Measurements from ENCODE around the gene ASB10.

Gene ASB10

DNA sequence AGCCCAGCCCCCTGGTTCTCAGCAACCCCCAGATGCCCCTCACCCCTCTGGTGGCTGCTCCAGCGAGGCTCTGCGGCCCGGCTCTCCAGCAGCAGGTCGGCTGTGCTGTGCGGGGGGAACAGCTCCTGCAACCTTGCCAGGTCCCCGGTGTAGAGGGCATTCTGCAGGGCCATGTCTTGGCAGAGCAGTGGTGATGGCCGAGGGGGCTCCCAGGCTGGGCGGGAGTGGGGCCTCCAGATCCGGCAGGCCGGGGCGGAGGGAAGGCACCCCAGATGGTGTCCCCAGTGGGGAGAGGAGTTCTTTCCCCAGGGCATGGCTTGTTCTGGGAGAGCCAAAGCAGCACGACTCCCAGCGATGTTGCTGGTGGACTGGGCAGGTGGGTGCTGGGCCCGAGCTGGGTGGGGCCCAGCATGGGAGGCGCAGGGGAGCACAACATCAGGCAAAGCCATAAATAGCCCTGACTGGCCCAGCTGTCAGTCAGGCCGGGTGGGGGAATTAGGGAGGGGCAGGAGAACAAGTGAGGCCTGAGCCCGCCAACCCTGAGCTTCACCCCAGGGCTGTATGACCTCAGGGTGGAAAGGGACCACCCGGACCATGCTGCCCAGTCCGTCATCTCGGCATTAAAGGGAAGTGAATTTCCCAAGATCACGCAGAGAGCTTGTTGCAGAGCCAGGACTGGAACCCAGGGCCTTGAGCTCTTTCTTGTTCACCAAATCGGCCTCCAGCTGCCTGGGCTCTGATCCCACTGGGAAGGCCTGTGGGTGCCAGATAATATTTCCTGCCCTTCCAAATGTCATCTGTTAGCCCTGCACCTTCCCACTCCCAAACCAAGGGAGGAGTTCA lies 580 bp upstream of the ASB10 start:
- no peak for DNase-seq

DNA sequence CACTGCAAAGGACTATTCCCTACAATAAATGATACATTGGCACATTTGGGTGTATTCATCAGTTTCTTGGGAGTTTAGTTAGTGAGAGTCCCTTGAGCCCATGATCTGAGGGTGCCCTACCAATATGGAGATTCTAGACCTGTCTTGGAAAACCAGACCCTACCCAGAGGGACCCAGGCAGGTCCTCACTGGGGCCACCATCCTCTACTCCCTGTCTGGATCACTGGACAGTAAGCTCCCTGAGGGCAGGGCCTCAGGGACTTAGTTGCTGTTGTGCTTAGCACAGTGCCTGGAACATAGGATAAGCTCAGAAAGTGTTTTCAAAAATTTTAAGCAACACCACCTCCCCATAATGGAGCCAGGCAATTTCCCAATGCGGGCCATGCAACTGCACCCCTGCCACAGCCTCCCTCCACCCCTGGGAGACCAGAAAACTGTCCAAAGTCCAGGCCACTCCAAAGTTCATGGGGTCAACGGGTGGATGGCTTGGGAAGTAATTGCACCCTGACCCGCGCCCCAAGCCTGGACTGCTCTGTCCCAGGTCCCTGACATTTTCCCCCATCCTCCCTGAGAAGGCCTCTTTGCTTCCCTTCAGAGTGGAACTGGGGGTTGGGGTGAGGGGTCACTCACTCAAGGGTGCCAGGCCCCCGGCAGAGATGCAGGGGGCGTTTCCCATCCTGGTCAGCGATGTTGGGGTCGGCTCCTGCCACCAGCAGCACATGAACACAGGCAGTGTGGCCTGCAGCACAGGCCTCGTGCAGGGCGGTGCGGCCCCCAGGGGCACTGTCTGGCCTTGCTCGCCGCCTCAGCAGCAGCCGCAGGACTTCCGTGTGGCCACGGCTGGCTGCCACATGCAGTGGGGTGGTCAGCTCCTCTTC lies 1.0 kb downstream of the ASB10 start:
- DNase-seq, result no peak

DNA sequence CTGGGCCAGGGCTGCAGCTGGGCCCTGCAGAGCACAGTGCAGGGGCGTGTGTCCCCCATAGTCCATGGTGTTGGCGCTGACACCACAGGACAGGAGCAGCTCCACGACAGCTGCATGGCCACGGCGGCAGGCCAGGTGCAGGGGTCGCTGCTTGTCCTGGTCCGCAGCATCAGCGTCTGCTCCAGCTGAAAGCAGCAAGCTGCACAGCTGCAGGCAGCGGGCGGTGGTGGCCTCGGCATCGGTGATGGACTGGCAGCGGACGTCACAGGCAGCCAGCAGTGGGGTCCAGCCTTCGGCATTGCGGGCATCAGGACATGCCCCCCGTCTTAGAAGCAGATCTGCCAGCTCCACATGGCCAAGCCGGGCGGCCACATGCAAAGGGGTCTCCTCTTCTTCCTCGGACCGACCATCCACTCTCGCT lies 6.0 kb downstream of the ASB10 start:
- DNase-seq, result no peak

GRCh38 chr7:151179946-151180345 lies 7.1 kb downstream of the ASB10 start:
- no peak for DNase-seq

- DNase-seq, result no peak
These were observed 7.7 kb downstream of the ASB10 start for GRCh38 chr7:151179287-151179860.

DNA sequence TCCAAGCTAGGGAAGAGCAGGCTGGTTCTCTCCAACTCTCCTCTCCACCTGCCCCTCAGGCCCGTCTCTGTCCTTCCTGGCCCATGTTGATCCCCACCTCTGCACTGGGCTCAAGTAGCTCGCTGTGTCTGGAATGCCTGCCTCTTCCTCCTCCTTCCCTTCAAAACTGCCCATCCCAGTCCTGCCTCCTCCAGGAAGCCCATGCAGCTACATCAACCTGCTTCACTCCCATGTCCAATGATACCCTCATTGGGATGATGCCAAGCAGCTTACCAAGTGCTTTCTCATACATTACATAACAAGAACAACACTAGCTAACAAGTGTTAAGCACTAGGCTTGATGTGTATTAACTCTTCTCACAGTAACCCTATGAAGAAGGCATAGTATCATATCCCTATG lies 8.2 kb downstream of the ASB10 start:
- DNase-seq, result no peak

DNA sequence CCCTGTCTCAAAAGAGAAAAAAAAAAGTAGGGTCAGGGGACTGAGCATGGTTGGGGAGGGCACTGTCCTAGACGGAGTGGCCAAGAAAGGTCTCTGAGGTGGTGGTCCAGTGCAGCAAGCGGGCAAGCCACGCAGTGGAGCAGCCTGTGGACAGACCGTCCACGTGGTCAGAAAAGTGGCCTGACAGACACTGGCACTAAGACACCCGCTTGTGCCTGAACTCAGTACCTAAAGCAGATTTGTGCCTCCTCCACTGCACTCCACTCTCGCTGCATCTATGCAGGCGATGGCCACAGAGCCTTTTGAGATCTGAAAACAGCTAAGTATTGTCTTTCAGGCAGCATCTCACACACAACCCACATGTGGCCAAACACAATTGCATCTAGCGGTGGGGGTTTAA lies 8.8 kb downstream of the ASB10 start:
- no peak for DNase-seq

DNA sequence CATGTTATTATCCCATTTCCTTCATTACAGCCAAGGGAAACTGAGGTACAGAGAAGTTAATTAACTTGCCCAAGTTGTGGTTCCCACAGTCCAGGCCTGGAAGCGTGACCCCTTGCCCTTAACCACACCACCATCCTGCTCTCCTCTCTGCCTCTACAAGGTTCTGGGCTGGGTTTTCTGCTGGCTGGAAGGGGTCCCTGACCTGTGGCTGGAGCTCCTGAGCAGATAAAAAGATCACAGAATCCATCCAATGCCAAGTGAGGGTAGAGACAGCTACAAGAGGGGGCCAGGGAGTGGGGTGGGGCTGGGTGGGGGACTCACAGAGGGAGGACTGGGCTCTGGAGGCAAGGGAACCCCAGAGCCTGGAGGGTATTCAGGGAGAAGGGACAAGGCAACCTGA lies 9.7 kb downstream of the ASB10 start:
- DNase-seq, result no peak

DNA sequence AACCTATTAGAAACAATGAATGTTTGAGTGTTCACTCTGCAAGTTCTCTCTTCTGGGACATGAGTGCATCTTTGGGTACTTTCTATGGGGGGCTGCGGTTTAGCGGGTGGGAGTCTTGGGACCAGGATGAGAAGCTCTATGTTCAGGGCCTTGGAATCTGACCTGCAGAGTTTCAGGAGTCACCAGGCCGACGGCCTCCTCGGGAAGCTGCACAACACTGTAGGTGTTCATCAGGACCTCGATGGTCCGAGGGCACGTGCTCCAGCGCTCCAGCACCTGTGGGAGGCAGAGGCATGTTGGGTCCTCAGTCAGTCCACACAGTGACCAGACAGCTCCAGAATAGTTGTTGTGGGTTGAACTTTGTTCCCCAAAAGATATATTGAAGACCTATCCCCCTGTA lies 10.6 kb downstream of the ASB10 start:
- no peak for DNase-seq

- no peak for DNase-seq
These were observed 11.2 kb downstream of the ASB10 start for GRCh38 chr7:151175793-151176311.

- no peak for DNase-seq
These were observed 11.8 kb downstream of the ASB10 start for GRCh38 chr7:151175047-151175792.

- DNase-seq, result no peak
These were observed 12.6 kb downstream of the ASB10 start for GRCh38 chr7:151174246-151175046.

DNA sequence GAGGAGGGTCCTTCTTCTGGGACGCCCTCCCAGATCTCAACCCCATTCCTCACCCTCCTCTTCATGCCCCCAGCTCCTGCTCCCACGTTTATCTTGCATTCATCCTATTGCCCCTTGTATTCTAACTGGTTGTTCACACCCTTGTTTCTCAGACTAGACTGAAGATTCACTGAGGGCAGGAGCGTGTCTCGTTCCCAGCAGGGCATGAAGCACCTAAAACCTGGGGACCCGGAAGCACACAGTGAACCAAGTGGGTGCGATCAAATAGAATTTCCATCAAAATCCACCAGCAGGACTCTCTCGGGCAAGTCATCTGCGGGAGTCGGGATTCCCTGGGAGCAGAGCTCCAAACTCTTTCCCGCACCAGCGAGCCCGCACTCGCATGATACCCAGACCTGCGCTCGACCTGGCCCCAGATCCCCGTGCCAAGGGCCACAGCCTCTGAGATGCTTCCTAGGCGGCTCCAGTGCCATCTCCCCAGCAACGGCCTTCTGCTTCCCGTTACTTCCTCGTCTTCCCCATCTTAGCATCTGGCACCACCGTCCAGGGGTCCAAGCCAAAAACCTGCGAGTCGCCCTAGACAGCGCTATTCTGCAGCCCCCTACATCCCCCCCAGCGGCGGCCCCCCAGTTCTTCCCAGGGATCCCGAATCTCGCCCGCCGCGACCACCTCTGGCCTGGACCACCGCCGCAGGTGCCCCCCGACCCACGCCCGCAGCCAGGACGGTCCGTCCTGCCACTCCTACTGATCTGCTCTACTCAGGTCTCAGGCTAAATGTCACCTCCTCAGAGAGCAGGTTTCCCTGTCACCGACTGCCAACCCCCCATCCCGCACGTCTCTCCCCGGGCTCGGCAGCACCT lies 13.4 kb downstream of the ASB10 start:
- no peak for DNase-seq

DNA sequence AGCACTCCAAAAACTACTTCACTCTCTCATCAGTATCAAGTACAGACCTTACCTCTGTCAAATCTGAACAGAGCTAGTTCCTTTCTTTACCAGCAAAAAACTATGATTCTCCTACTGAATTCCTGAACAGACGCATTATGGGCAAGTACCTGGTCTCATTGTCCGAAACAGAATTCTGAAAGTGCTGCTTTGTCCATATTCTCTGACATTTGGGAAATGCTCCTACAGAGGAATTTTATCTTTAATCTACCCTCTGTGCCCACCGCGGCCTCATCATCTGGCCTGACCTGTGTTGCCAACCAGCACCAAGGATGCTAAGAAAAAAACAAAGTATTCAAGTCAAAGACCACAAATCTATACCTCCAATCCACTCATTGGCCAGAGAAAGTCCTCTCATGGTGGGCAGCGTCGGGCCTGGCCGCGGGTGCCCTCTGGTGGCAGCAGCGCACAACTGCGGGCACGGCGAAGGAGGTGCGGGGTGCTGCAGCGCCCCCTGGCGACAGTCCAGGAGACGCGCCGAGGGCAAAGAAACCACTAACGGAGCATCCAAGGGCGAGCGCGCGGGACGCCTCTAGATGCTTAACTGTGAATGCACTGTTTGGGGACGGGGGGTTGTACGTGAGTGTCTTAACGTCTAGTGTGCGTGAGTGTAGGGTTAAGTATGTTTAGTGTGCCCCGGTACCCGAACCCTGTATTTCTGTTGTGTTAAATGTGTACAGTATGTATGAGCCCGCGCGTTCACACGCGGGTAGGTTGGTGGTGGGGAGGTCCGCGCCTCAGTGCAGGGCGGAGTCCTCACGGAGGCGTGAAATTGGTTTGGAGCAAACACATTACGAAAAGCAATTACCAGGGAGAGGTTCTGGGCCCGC lies 14.5 kb downstream of the ASB10 start:
- DNase-seq, result peak; percentile 25

DNA sequence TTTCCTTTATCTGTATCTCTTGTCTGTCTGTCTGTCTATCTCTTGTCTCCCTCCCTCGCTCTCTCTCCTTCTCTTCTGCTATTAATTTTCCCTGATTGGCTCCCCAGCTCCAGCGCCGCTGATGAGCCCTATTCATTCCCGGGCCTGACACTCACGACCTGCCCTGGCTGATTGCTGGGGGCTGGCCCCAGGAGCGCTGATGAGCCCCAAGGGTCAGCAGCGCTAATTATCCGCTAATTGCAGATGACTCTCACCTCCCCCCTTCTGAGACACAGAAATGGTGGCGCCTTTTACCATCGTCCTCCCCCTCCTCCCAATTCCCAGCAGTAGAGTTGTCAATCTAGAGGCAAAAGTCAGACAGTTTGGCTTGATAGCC lies 18.3 kb downstream of the ASB10 start:
- DNase-seq, result no peak

DNA sequence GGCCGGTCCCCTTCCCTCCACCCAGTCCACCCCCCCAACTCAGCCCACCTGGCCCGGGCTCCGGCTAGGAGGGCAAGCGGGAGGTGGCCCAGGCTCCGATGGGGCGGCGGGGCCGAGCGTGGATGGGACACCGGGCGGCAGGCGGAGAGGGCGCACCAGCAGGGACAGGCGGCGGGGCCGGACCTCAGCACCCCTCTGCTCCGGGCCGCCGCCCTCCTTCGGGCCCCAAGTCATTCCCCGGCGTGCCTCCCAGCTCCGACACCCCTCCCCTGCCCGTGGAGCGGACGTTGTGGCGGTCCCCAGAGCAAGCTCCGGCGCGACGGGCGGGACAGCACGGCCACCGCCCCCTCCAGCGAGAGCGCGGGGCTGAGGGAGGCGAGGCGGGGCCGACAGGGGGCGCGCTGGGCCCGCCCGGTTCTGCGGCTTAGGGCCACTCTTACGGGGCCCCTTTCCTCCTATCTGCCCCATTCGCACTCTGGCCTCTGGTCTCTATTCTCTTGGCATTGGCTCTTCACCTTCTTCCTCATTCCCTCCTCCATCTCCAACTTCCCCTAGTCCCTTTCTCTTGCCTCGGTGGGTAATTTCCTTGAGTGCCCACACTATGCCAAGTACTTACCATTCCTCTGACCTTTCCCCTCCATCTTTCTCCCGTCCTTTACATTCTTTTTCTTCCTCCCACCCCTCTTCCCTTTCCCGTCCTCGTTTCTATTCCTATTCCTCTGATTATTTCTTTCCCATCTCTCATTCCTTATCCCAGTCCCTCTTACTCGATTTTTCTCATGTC lies 18.9 kb downstream of the ASB10 start:
- no peak for DNase-seq

GRCh38 chr7:151167197-151167961 lies 19.7 kb downstream of the ASB10 start, which contains the start of gene GBX1:
TSS of gene GBX1 (minus strand) at chr7:151167694. CDS start at chr7:151167548, 146 bp downstream.
- DNase-seq, result no peak

- no peak for DNase-seq
These were observed 20.3 kb downstream of the ASB10 start for GRCh38 chr7:151166629-151167196.
